ENCODE data around the gene SPTB. TPM values are rescaled to one million over a fixed set of nuclear protein-coding genes. Genes with fewer than 3 reads are reported as not detected.

SPTB gene
- total RNA-seq, 1 donor from 2014 or later: under 0.01 TPM

GRCh38 chr14:64850369-64851137, 29.2 kb downstream of the SPTB start:
- DNase-seq (ENCODE audit: low read depth in 2 of 2): no peak

DNA sequence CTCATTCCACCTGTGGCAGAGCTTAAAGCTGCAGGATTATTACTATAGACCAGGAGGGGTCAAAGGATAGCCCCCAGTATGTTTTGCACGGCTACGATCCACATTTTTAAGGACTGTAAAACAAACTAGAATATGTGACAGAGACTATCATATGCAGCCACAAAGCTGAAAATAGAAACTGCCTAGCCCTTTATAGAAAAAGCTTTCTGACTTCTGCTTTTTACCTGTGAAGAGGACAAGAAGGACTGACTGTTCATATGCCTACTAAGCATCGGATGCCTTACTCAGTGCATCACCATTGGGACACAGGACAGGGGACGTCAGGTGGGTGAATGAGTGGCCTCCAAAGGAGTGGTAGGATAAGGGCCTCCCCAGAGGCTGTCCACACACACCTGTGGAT, 29.8 kb downstream of the SPTB start:
- no peak for DNase-seq (ENCODE audit: low read depth in 2 of 2)

DNA sequence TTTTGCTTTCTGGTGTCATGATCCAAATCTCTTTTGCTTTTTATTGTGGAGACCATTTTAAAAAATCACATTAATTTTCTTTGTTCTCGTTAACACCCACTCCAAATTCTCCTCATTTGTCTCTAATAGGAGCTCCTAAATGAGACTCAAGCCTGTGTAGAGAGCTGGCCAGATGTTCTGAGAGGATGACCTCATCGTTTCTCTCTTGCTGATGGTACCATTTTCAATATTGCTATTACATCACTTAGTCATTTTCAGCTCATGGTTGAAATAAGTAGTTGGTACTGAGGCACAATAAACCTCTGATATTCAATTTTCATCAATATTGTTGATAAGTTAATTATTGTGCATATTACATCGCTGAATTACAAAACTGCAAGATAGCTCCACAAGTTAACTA, 31.5 kb downstream of the SPTB start:
- no peak for DNase-seq (ENCODE audit: low read depth in 2 of 2)

DNA sequence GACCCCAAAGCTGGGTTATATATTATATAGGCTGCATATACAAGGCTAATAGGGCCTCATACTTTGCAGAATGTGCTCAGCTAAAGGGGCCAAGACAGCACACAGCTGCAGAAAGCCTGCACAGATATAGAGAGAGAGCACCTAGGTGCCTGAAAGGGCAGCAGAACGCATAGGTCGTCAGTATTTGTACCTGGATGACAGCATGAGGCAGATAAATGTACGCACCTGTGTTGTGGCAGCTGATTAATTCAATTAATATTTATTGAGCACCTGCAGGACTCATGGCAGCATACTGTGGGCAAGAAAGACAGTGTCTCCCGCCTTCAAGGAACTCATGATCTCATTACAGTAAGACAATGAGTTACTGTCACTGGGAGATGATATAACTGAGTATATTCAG, 33.4 kb downstream of the SPTB start:
- DNase-seq (ENCODE audit: low read depth in 2 of 2): no peak

- no peak for DNase-seq (ENCODE audit: low read depth in 2 of 2)
These were observed 33.8 kb downstream of the SPTB start for GRCh38 chr14:64845878-64846277.

GRCh38 chr14:64844969-64845536, 34.7 kb downstream of the SPTB start:
- DNase-seq (ENCODE audit: low read depth in 2 of 2): no peak

DNA sequence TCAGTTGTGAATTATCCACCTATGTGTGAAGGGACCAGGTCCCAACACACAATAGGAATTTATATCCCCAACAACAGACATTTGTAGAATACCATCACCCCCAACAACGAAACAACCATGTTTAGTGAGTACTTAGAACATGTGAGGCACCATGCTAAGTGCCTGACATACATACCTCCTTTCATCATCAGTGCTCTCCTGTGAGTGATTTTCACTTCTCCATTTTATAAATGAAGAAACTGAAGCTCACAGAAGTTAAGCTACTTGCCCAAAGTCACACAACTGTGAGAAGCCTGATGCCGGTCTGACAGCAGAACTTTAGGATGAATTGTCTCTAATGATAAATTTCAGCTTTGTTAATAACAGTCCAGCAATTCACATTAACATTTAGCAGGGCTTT, 35.4 kb downstream of the SPTB start:
- DNase-seq (ENCODE audit: low read depth in 2 of 2): no peak

DNA sequence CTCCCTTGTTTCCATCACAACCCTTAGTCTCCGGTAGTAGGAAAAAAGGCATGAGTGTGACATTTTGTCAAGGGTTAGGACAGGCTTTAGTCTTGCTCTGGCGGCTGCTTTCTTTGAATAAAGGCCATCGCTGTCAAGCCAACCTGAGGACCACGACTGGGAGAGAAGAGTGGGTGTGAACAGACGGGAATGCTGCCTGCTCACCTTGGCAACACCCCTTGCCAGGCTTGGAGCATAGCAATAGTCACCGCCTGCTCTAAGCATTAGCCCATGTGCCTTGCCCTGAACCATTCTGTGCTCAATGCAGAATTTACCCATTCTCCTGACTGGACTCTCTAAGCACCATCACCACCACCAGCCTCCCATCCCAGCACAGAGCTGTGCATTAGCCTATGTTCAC, 36.2 kb downstream of the SPTB start:
- DNase-seq (ENCODE audit: low read depth in 2 of 2): no peak

- DNase-seq (ENCODE audit: low read depth in 2 of 2): no peak
These were observed 37.6 kb downstream of the SPTB start for GRCh38 chr14:64841772-64842750.

GRCh38 chr14:64841121-64841651, 38.5 kb downstream of the SPTB start:
- DNase-seq (ENCODE audit: low read depth in 2 of 2): peak; percentile 15 to 25

- no peak for DNase-seq (ENCODE audit: low read depth in 2 of 2)
These were observed 41.1 kb downstream of the SPTB start for GRCh38 chr14:64838656-64839055.

DNA sequence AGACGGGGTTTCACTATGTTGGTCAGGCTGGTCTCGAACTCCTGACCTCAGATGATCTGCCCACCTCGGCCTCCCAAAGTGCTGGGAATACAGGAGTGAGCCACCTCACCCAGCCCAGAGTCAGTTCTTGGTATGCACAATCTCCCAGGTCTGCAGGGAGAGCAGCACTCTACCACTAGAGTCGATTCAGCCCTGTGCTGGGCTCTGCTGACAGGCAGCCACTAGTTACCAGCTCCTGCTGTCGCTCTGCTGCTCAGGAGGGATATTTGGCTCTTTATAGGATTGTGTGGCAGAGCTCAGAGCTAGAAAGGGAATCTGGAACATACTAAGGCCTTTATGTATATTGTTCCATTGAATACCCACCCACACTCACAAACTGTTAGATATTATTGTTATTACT, 44.3 kb downstream of the SPTB start:
- no peak for DNase-seq (ENCODE audit: low read depth in 2 of 2)

GRCh38 chr14:64834965-64835364, 44.7 kb downstream of the SPTB start:
- no peak for DNase-seq (ENCODE audit: low read depth in 2 of 2)

DNA sequence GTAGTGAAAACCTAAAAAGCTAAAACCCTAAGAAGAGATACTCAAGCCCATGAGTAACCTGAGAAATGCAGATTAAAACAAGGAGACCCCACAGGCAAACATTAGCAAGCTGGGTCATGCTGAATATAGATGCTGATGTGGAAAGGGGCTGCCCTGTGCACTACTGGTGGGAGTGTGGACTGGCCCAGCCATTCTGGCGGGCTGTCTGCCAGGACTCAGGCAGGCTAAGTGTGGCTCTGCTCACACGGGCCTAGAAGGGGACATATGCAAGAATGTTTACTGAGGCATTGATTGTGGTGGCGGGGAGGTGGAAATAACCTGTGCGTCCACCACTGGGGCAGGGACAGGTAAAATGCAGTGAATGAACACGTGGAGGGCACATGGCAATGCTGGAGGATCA, 48.3 kb downstream of the SPTB start:
- no peak for DNase-seq (ENCODE audit: low read depth in 2 of 2)

- DNase-seq (ENCODE audit: low read depth in 2 of 2): no peak
These were observed 48.7 kb downstream of the SPTB start for GRCh38 chr14:64830961-64831360.

GRCh38 chr14:64828071-64828470, 51.6 kb downstream of the SPTB start:
- no peak for DNase-seq (ENCODE audit: low read depth in 2 of 2)

- DNase-seq (ENCODE audit: low read depth in 2 of 2): no peak
These were observed 52.9 kb downstream of the SPTB start for GRCh38 chr14:64826845-64827244.

DNA sequence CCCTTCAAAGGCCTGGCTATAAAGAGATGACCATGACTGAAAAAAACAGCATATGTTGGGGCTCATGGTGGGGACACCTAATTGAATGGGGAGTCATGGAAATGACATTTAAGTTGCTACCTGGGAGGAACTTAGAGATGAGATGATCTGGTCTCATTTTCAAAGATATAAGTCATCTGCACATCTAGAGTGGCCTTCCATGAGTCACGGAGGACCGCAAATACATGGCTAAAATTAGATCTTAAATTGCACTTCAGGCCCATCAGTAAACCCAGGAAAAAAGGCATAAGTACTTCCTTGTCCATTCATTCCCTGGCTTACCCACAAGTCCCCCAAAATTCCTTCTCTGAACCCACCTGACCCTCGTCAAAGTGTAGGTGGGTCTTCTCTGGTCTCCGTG, 53.4 kb downstream of the SPTB start:
- DNase-seq (ENCODE audit: low read depth in 2 of 2): no peak

GRCh38 chr14:64825509-64825908, 54.2 kb downstream of the SPTB start:
- DNase-seq (ENCODE audit: low read depth in 2 of 2): no peak

DNA sequence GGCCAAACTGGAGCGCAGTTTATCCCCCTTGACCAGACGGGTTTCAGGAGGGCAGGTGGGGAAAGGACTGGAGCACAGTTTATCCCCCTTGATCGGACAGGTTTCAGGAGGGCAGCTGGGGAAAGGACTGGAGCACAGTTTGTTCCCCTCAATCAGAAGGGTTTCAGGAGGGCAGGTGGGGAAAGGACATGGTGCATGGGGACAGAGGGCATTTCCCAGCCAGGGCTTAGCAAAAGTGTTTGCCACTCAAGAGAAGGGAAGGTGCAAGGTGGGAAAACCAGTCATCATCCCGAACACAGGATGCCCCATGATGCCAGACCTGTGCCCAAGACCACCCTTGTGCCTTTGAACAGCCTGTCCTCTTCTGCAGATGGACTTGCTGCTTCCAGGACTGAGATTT, 54.7 kb downstream of the SPTB start:
- DNase-seq (ENCODE audit: low read depth in 2 of 2): no peak

DNA sequence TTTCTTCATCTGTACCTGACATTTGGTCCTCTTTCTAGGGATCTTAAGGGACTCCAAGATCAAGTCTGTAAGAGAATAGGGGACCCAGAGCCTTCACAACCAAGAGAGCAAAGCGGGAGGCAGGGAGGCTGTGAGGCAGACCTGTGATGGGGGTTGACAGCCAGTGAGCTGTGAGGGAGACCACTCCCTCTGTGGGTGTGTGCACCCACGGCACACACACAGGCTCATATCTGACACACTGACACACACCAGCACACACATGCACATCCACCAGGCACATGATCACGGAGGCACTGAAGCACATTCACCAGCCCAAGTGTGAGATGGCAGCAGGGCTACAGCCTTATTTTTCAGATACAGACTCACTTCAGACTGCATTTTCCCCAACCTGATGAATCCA, 55.2 kb downstream of the SPTB start:
- DNase-seq (ENCODE audit: low read depth in 2 of 2): no peak

- peak; percentile 67 for DNase-seq (ENCODE audit: low read depth in 2 of 2)
These were observed 56.3 kb downstream of the SPTB start for GRCh38 chr14:64823305-64823861.

Data from lung microvascular endothelial cell (primary cell).